Keratinocyte (primary cell): ENCODE data around the gene FAF1.

Experiments used
- CTCF ChIP-seq, 3 experiments: IDR thresholded peaks in 1 of 3; conservative IDR thresholded peaks in 1 of 3; optimal IDR thresholded peaks in 1 of 3; 2 replicates in 2 of 3; 3 replicates in 1 of 3; pipeline versions ENCODE3 to v1.5.1; 2011; ENCODE audit warnings: low read length in 3 of 3, mild to moderate bottlenecking in 3 of 3, moderate library complexity in 2 of 3, control low read depth in 1 of 3, inconsistent platforms in 1 of 3; ENCODE audit not compliant: insufficient read depth in 2 of 3; ENCODE audit errors: extremely low read depth in 1 of 3
- EZH2 ChIP-seq: IDR thresholded peaks from one replicate; pipeline ENCODE4 v1.6.1; 2012; ENCODE audit warnings: inconsistent platforms, mild to moderate bottlenecking, low read length, moderate library complexity

GRCh38 chr1:50901872-50902271, 58.2 kb downstream of the FAF1 start:
- TF ChIP-seq CTCF (optimal IDR thresholded peaks at IDR 0.05 in 1 of 3, IDR thresholded peaks at IDR 0.05 in 1 of 3, conservative IDR thresholded peaks at IDR 0.05 in 1 of 3; ENCODE audit: extremely low read depth in 1 of 3, insufficient read depth in 2 of 3, low read length in 3 of 3) (no peak), EZH2 (no peak)
